Measurements from ENCODE around the gene LRMDA. TPM values are rescaled to one million over a fixed set of nuclear protein-coding genes. Genes with fewer than 3 reads are reported as not detected.

LRMDA gene
- total and polyA plus RNA-seq, 2 of the 4 experiments (the other 2 are of a cell fraction), result 0.07 TPM; not detected in 1

DNA sequence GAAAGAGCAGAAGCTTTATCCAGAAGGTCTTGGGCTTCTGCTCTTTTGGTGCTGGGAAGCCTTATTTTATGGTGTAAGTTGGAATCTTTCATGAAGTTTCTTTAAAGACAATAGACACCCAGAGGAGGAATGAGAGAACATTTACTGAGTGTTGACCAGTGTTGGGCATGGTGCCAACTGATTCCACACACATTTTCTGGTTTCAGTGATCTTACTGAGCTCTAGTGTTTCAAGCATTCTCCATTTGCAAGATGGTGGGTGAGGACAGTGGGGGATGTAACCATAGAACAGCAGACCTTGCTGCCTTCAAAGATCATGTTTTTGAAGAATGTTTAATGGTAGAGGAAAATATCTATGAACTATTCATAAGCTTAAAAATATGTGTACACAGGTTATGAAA lies 114.6 kb downstream of the LRMDA start:
- Histone ChIP-seq H2AFZ (replicated peaks; ENCODE audit: low read length, poor library complexity) (no peak overlapping the region), H3K4me1 (ENCODE audit: control insufficient read depth, insufficient read depth, low read length) (peaks cover 5% of the 10 kb centered on the region; the same call in 1 of the 2 replicates), H3K56ac (ENCODE audit: extremely low read depth, insufficient read depth, low read length) (no peak overlapping the region), H2AK5ac (ENCODE audit: low read depth, low read length) (no peak overlapping the region), H2BK120ac (ENCODE audit: low read depth, low read length) (no peak overlapping the region), H3K27ac (ENCODE audit: insufficient read depth, low read length) (no peak overlapping the region), H3K36me3 (ENCODE audit: control insufficient read depth, insufficient read depth, low read length) (no peaks in the 10 kb centered on the region), H2BK15ac (ENCODE audit: low read depth, low read length) (no peak overlapping the region), H3K9me3 (ENCODE audit: control insufficient read depth, insufficient read depth, low read length) (no peaks in the 10 kb centered on the region), H4K20me1 (ENCODE audit: insufficient read depth, low read length) (no peaks in the 10 kb centered on the region), H3K9me1 (ENCODE audit: insufficient read depth, low read length) (no peaks in the 10 kb centered on the region), H4K8ac (ENCODE audit: low read depth in 2 of 2, low read length in 2 of 2) (no peak overlapping the region), H3K79me1 (ENCODE audit: low read depth in 1 of 2, low read length in 2 of 2) (no peaks in the 10 kb centered on the region), H3K4me2 (ENCODE audit: low read depth, low read length) (no peak overlapping the region), H3K23ac (ENCODE audit: low read depth, low read length) (no peak overlapping the region), H3K27me3 (ENCODE audit: control insufficient read depth, insufficient read depth, low read length) (peaks cover 5% of the 10 kb centered on the region), H3K14ac (replicated peaks; ENCODE audit: low read depth, low read length) (no peak overlapping the region), H4K91ac (ENCODE audit: insufficient read depth, low read depth, low read length) (no peak overlapping the region), H3K18ac (ENCODE audit: low read depth, low read length) (no peak overlapping the region), H3K9ac (ENCODE audit: low read depth, low read length) (no peak overlapping the region), H2BK20ac (ENCODE audit: low read depth, low read length) (no peak overlapping the region), H4K5ac (ENCODE audit: low read depth, low read length) (no peak overlapping the region), H2BK5ac (ENCODE audit: low read depth, low read length, poor library complexity, severe bottlenecking) (no peak overlapping the region), H3K4ac (ENCODE audit: low read depth, low read length) (no peak overlapping the region), H3K4me3 (ENCODE audit: insufficient read depth, low read depth, low read length) (no peak overlapping the region), H2AK9ac (replicated peaks; ENCODE audit: low read depth, low read length, poor library complexity) (no peak overlapping the region)
- no TSS peak for BruUV-seq (replicated peaks)
- TF ChIP-seq CEBPB (IDR thresholded peaks at IDR 0.05; ENCODE audit: low read depth, low read length), result no peak
- no peak for TF ChIP-seq MAZ (IDR thresholded peaks at IDR 0.05; ENCODE audit: borderline replicate concordance, low read depth, low read length)
- TF ChIP-seq, protein P1, sequence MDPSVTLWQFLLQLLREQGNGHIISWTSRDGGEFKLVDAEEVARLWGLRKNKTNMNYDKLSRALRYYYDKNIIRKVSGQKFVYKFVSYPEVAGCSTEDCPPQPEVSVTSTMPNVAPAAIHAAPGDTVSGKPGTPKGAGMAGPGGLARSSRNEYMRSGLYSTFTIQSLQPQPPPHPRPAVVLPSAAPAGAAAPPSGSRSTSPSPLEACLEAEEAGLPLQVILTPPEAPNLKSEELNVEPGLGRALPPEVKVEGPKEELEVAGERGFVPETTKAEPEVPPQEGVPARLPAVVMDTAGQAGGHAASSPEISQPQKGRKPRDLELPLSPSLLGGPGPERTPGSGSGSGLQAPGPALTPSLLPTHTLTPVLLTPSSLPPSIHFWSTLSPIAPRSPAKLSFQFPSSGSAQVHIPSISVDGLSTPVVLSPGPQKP (IDR thresholded peaks at IDR 0.05; ENCODE audit: borderline replicate concordance, low read depth, low read length), result no peak
- TF ChIP-seq RCOR1 (IDR thresholded peaks at IDR 0.05; ENCODE audit: insufficient replicate concordance, low read length), result no peak
- no peak for TF ChIP-seq SMC3 (IDR thresholded peaks at IDR 0.05; ENCODE audit: low read depth, low read length)
- no peak for TF ChIP-seq NFE2L2 (IDR thresholded peaks at IDR 0.05; ENCODE audit: low read depth, low read length)
- TF ChIP-seq, protein P2, sequence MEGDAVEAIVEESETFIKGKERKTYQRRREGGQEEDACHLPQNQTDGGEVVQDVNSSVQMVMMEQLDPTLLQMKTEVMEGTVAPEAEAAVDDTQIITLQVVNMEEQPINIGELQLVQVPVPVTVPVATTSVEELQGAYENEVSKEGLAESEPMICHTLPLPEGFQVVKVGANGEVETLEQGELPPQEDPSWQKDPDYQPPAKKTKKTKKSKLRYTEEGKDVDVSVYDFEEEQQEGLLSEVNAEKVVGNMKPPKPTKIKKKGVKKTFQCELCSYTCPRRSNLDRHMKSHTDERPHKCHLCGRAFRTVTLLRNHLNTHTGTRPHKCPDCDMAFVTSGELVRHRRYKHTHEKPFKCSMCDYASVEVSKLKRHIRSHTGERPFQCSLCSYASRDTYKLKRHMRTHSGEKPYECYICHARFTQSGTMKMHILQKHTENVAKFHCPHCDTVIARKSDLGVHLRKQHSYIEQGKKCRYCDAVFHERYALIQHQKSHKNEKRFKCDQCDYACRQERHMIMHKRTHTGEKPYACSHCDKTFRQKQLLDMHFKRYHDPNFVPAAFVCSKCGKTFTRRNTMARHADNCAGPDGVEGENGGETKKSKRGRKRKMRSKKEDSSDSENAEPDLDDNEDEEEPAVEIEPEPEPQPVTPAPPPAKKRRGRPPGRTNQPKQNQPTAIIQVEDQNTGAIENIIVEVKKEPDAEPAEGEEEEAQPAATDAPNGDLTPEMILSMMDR (conservative IDR thresholded peaks at IDR 0.05; ENCODE audit: low read depth, low read length), result no peak
- TF ChIP-seq POLR2A (IDR thresholded peaks at IDR 0.05; ENCODE audit: low read depth, low read length), result no peak
- TF ChIP-seq RFX5 (IDR thresholded peaks at IDR 0.05; ENCODE audit: low read depth, low read length), result no peak
- TF ChIP-seq FOS (IDR thresholded peaks at IDR 0.05; ENCODE audit: low read depth, low read length), result no peak
- no peak for TF ChIP-seq RAD21 (IDR thresholded peaks at IDR 0.05; ENCODE audit: low read length)
- TF ChIP-seq MXI1 (IDR thresholded peaks at IDR 0.05; ENCODE audit: borderline replicate concordance, low read depth, low read length), result no peak
- TF ChIP-seq CHD1 (IDR thresholded peaks at IDR 0.05; ENCODE audit: low read depth, low read length), result no peak
- TF ChIP-seq, protein P3, sequence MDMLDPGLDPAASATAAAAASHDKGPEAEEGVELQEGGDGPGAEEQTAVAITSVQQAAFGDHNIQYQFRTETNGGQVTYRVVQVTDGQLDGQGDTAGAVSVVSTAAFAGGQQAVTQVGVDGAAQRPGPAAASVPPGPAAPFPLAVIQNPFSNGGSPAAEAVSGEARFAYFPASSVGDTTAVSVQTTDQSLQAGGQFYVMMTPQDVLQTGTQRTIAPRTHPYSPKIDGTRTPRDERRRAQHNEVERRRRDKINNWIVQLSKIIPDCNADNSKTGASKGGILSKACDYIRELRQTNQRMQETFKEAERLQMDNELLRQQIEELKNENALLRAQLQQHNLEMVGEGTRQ (IDR thresholded peaks at IDR 0.05; ENCODE audit: low read depth, low read length), result no peak
- TF ChIP-seq BHLHE40 (IDR thresholded peaks at IDR 0.05; ENCODE audit: low read depth, low read length), result no peak
- TF ChIP-seq MAFK (IDR thresholded peaks at IDR 0.05; ENCODE audit: low read depth, low read length), result no peak
- DNase-seq (no peak), ATAC-seq (ENCODE audit: low read depth) (no peak)
- CTCF ChIA-PET, result no interaction called here
- intact Hi-C loops (cut with micrococcal nuclease) (no loop called here), in situ Hi-C loops (cut with MboI; ENCODE audit: low sequenced_read_pairs) (no loop called here), dilution Hi-C loops (cut with HindIII; ENCODE audit: low sequenced_read_pairs, unreplicated experiment) (no loop called here)
- POLR2A ChIA-PET (ENCODE audit: unreplicated experiment), result no interaction called here

Measured in IMR-90 (cell line).